ENCODE results near the gene SLC6A11.

SLC6A11 gene

DNA sequence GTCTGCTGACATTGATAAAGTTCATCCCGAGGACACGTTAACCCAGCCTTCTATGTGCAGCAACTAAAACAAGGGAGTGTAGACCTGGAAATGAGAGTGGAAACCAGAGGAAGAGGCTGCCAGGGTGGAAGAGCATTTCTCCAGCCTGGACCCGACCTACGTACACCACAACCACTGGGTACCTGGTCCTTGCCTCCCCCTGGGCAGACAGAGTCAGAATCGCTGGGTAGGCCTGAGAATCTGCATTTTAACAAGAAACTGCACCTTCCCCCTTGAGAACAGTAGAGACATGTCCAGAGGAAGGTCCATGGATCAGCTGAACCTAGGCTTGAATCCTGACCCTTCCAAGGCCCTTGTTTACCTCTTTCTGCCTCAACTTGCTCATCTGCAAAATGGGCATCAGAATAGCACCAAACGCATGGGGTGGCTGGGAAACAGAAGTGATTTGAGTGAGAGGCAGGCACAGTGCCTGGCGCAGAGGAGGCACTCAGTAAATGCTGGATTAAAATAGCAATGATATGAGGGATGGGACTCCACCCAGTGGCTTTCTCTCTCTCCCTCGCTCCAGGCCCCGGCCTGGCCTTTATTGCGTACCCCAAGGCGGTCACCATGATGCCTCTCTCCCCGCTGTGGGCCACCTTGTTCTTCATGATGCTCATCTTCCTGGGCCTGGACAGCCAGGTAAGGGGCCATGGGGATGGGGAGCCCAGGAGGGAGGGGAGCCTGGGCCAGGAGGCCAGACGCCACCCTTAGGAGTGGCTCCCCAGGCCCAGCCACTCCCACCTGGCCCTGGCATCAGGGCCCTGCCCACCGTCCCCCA is 109.6 kb downstream of the SLC6A11 start:
- TF ChIP-seq, protein P1, sequence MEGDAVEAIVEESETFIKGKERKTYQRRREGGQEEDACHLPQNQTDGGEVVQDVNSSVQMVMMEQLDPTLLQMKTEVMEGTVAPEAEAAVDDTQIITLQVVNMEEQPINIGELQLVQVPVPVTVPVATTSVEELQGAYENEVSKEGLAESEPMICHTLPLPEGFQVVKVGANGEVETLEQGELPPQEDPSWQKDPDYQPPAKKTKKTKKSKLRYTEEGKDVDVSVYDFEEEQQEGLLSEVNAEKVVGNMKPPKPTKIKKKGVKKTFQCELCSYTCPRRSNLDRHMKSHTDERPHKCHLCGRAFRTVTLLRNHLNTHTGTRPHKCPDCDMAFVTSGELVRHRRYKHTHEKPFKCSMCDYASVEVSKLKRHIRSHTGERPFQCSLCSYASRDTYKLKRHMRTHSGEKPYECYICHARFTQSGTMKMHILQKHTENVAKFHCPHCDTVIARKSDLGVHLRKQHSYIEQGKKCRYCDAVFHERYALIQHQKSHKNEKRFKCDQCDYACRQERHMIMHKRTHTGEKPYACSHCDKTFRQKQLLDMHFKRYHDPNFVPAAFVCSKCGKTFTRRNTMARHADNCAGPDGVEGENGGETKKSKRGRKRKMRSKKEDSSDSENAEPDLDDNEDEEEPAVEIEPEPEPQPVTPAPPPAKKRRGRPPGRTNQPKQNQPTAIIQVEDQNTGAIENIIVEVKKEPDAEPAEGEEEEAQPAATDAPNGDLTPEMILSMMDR (conservative IDR thresholded peaks at IDR 0.05; ENCODE audit: low read length): no peak
- no peak for DNase-seq (ENCODE audit: low read depth)
- H3K4me3 ChIP-seq (ENCODE audit: low read length): no peak overlapping the region

DNA sequence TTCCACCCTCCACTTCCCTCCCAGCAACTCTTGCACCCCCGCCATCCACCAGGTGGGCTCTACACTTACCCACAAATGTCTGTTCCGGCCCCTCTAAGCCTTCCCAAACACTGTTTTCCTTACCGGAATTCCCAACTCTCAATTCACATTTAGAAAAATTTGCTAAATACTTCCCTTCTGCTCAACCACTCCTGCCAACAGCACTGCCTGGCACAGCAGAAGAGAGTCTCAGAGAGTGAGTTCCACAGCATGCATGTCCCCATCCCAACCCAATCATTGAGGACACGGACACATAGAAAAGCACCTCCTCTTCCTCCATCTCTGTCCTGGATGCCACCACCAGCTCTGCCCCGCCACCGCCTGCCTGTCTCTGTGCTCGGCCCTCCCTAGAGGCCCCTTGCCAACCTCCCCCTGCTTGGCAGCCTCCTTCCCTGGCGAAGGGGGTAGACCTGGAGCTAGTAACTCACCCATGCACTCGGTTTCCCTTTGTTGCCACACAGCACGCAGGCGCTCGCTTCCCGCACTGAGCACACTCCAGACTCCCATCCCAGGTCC is 110.3 kb downstream of the SLC6A11 start:
- no peak for DNase-seq (ENCODE audit: low read depth)
- H3K4me3 ChIP-seq (ENCODE audit: low read length): no peak overlapping the region

DNA sequence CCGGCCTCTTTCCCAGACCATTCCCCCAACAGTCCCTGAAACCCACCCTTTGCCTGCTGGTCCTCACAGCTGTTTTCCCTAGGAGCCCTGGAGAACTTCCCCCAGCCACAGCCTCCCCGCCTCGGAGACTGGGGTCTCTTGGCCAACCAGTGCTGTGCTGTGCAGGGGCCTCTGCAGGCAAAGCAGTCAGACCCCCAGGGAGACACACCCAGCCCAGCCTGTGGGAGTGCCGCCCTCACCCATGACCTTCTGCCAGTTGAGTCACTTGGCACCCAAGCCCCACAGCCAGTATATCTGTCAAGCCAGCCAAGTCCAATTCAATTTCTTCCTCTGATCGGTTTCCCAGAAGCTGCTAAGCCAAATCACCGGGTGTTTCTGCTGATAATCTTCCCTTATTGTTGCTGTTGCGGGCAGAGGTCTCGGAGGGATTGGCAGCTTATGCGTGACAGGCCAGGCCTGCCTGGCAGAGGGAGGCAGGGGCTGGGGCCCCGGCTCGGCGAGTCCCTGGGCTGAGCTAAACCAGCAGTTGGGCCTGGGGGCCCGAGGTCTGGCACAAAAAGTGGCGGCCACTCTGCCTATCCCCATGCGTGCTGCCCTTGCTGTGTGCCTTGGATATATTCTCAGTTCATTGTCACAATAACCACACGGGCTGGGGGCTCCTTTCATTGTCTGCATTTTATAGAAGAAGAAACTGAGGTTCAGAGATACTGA is 110.9 kb downstream of the SLC6A11 start:
- H3K4me3 ChIP-seq (ENCODE audit: low read length): no peak overlapping the region
- DNase-seq (ENCODE audit: low read depth): no peak
- TF ChIP-seq, protein P1 (conservative IDR thresholded peaks at IDR 0.05; ENCODE audit: low read length): no peak

More for the DNA sequence above, 110.3 kb downstream of the SLC6A11 start:
- TF ChIP-seq, protein P1 (conservative IDR thresholded peaks at IDR 0.05; ENCODE audit: low read length): no peak

DNA sequence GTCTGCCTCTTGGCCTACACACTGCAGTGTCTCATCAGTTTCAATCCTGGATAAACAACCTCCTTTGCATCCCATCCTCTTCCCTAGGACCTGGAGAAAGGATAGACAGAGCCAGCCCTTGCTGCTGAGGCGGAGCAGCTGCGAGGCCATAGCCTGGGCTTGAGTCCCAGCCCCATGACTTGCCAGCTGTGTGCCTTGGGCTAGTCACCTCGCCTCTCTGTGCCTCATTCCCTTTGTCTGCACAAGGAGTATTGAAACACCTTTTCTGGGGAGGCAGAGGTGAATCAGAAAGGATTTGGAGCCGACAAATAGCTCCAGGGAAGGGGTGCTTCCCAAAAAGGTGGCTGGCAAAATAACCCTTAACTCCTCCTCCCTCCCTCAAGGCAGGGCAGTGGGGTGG is 111.5 kb downstream of the SLC6A11 start:
- TF ChIP-seq, protein P1 (conservative IDR thresholded peaks at IDR 0.05; ENCODE audit: low read length): no peak
- H3K4me3 ChIP-seq (ENCODE audit: low read length): no peak overlapping the region
- DNase-seq (ENCODE audit: low read depth): no peak

DNA sequence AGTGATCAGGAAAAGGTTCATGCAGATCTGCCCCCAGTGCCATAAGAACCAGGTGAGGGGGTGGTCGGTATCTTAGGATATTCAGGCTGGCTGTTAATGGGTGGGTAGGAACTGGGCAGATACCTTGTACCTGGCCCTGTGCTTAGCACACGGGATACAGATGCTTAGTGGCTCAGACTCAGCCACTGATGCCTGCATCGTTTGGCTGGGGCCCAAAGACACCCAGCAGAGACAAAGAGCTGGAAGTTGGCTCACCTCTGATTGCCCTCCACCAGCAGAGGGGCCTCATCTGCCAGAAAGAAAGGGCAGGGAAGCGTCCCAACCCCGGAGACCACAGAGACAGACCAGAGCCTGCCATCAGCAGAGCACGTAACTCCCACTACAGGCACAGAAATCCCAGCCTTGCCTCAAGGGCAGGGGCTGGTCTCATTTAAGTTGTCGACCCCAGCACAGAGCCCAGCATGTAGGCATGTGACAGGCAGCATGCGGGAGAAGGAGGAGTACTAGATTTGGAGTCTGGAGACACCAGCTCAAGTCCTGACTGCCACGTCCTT is 112.5 kb downstream of the SLC6A11 start:
- no peak for DNase-seq (ENCODE audit: low read depth)
- no peak overlapping the region for H3K4me3 ChIP-seq (ENCODE audit: low read length)
- TF ChIP-seq, protein P1 (conservative IDR thresholded peaks at IDR 0.05; ENCODE audit: low read length): no peak

DNA sequence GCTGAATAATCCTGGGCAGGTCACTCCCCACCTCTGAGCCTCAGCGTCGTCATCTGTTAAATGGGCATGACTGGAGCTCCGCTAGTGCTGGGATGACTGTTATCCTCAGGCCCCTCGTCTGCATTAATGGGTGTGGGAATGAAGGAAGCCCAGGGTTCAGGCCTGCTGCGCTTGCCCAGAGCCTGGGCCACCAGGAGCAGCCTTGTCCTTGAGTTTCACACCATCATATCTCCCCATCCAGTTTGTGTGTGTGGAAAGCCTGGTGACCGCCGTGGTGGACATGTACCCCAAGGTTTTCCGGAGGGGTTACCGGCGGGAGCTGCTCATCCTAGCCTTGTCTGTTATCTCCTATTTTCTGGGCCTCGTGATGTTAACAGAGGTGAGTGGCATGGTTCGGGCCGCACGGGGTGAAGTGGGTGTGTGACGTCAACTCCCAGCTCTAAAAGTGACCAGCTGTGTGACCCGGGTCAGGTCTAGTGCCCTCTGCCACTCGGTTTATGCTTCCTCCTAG is 113.0 kb downstream of the SLC6A11 start:
- DNase-seq (ENCODE audit: low read depth): no peak
- no peak overlapping the region for H3K4me3 ChIP-seq (ENCODE audit: low read length)
- TF ChIP-seq, protein P1 (conservative IDR thresholded peaks at IDR 0.05; ENCODE audit: low read length): no peak

Data from AG10803 (cell line).